Central memory CD8-positive, alpha-beta T cell (primary cell): ENCODE data around the gene LTB4R.

Experiments used
- ATAC-seq: fragments of 150-1000 bp; cut with Tn5 transposase; replicated peaks from 2 replicates; pipeline ENCODE4 v1.10.0; 2022; ENCODE audit warnings: mild to moderate bottlenecking, moderate FRiP score, moderate number of reproducible peaks; ENCODE audit not compliant: poor library complexity, severe bottlenecking; ENCODE audit errors: extremely low read depth
- DNase-seq, 2 donors: peaks; one replicate each; pipeline ENCODE4 v3.0.0; 2021; ENCODE audit warnings: low spot score in 2 of 2
- H3K27ac Mint-ChIP-seq: one replicate; pipeline ENCODE4 v1.8.0; 2022; ENCODE audit warnings: low read depth, mild to moderate bottlenecking, moderate library complexity, mixed read lengths
- H3K27me3 Mint-ChIP-seq: one replicate; pipeline ENCODE4 v1.8.0; 2022; ENCODE audit warnings: mixed read lengths
- H3K36me3 Mint-ChIP-seq: one replicate; pipeline ENCODE4 v1.8.0; 2022; ENCODE audit warnings: mild to moderate bottlenecking, moderate library complexity, mixed read lengths; ENCODE audit not compliant: insufficient read depth
- H3K4me1 Mint-ChIP-seq: one replicate; pipeline ENCODE4 v1.8.0; 2022; ENCODE audit warnings: mixed read lengths
- H3K4me3 Mint-ChIP-seq: one replicate; pipeline ENCODE4 v1.8.0; 2022; ENCODE audit warnings: mild to moderate bottlenecking, moderate library complexity, mixed read lengths
- H3K9me3 Mint-ChIP-seq: one replicate; pipeline ENCODE4 v1.8.0; 2022; ENCODE audit warnings: mixed read lengths

LTB4R gene

DNA sequence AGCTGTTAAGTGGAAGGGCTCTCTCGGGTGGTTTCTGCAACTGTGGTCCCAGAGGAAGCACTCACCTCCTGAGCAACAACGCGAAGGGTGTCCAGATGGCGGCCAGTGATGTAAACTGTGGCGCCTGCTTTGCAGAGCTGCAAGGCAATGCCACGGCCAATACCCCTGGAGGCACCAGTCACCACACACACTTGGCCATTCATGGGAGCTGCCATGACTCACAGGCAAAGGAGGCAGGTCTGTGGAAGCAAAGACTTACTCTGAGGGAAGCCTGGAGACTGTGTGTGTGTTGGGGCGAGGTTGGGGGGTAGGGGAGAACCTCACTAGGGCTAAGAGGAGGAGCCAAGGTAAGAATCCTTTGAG, 12.4 kb upstream of the LTB4R start:
- H3K4me3 Mint-ChIP-seq, result peak overlapping the region; percentile 90
- H3K9me3 Mint-ChIP-seq, result no peaks in the 10 kb centered on the region
- H3K27me3 Mint-ChIP-seq, result no peaks in the 10 kb centered on the region
- no peak for DNase-seq
- peaks cover 41% of the 10 kb centered on the region for H3K36me3 Mint-ChIP-seq
- no peak for ATAC-seq
- peak overlapping the region; percentile 92 for H3K27ac Mint-ChIP-seq
- peaks cover 41% of the 10 kb centered on the region for H3K4me1 Mint-ChIP-seq

GRCh38 chr14:24299255-24300191, 11.8 kb upstream of the LTB4R start, which contains the start of the genes DHRS1 and NOP9:
TSS of gene DHRS1 (minus strand) at chr14:24299780. CDS start at chr14:24299106, 674 bp downstream.
TSS of gene NOP9 (plus strand) at chr14:24299850. CDS start at chr14:24299955, 105 bp downstream.
- ATAC-seq (peak; percentile 82), DNase-seq (peak; percentile 90 to 92)
- H3K27ac Mint-ChIP-seq, result peak within 1 kb of the TSS; percentile 92
- H3K4me1 Mint-ChIP-seq, result peaks cover 41% of the 10 kb centered on the region
- peaks cover 45% of the 10 kb centered on the region for H3K36me3 Mint-ChIP-seq
- H3K4me3 Mint-ChIP-seq, result peak within 1 kb of the TSS; percentile 90
- no peaks in the 10 kb centered on the region for H3K9me3 Mint-ChIP-seq
- no peaks in the 10 kb centered on the region for H3K27me3 Mint-ChIP-seq

DNA sequence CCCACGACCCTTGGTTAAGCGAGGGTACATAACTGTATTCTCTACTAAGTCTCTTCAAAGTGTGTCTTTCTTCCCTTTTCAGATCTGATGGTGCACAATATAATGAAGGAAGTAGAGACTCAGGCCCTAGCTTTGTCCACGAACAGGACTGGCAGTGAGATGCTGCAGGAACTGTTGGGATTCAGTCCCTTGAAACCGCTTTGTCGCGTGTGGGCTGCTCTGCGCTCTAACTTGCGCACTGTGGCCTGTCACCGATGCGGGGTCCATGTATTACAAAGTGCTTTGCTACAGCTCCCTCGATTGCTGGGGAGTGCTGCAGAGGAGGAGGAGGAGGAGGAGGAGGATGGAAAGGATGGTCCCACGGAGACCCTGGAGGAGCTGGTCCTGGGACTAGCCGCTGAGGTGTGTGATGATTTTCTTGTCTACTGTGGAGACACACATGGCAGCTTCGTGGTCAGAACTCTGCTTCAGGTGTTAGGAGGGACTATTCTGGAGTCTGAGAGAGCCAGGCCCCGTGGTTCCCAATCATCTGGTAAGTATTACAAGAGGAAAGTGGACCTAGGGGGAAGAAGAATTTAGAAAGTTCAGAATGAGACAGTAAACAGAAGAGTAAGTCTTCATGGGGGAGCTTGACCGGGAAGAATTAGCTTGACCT, 10.8 kb upstream of the LTB4R start:
- Mint-ChIP-seq H3K4me3 (peak overlapping the region; percentile 90), H3K27ac (peak overlapping the region; percentile 92), H3K27me3 (no peaks in the 10 kb centered on the region), H3K36me3 (peaks cover 50% of the 10 kb centered on the region), H3K9me3 (no peaks in the 10 kb centered on the region), H3K4me1 (peaks cover 50% of the 10 kb centered on the region)
- no peak for DNase-seq
- no peak for ATAC-seq

GRCh38 chr14:24304019-24304387, 7.3 kb upstream of the LTB4R start:
- H3K27ac Mint-ChIP-seq, result no peak overlapping the region
- no peaks in the 10 kb centered on the region for H3K9me3 Mint-ChIP-seq
- DNase-seq, result no peak
- no peak overlapping the region for H3K4me3 Mint-ChIP-seq
- ATAC-seq, result no peak
- peaks cover 45% of the 10 kb centered on the region for H3K4me1 Mint-ChIP-seq
- peaks cover 52% of the 10 kb centered on the region for H3K36me3 Mint-ChIP-seq
- H3K27me3 Mint-ChIP-seq, result no peaks in the 10 kb centered on the region

DNA sequence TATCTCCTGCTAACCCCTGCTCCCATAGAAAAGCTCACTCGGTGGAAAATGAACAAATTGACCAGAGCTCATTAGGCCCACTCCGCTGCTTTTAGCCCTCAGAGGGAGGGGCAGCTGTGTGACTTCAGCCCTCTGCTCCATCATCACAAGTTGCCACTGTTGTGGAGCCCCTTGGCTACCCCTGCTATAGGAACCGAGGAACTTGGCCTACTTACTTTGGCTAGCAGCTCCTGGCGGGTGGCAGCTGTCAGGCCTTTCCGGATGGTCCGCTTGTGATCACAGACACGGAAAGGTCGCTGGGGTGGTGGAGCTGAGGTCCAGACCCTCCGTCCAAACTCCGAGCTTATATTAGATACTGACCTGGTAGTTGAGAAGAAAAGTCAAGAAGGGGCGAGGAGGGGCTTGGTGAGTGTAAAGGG, 4.1 kb upstream of the LTB4R start:
- ATAC-seq, result no peak
- Mint-ChIP-seq H3K27ac (no peak overlapping the region), H3K36me3 (peaks cover 40% of the 10 kb centered on the region), H3K27me3 (no peaks in the 10 kb centered on the region), H3K4me3 (no peak overlapping the region), H3K9me3 (no peaks in the 10 kb centered on the region), H3K4me1 (peaks cover 50% of the 10 kb centered on the region)
- no peak for DNase-seq

DNA sequence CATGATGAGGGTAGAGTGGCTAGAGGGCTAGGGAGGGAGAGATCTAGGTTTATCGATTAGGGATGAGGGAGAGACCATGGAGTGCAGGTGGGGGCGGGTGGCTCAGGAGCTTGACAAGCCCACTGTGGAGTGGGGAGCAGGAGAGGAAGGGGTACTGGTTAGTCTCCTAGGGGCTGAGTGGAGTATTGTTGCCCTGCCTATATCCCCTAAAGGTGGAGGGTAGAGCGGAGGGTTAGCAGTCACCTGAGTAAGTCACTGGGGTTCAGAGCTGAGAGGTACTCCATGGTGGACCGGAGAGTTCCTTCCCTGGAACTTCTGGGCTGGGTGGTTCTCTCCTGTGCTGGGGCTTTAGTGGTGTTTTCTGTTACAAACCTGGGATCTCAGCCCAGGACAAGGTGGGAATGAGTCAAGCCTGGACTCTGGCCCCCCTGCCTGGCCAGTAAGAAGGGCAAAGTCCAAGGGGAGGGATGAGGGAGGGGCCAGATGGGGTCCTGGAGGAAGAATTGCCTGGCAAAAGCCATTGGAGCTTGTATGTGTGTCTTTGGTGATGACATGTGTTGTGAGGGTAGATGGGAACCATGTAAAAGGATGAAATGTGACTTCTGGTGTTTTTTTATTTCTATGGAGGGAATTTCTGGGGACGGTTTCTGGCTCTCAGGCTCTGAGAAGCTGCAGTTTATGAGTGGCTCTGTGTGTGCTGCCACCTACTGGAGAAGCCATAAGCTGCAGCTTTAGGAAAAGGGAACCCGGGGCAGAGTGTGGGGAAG, 3.5 kb upstream of the LTB4R start, which contains the start of gene CIDEB:
CIDEB (minus strand) TSS at position 403 of the 767 bp plus-strand sequence; CDS start at position 284, 119 bp downstream.
- Mint-ChIP-seq H3K4me1 (peaks cover 56% of the 10 kb centered on the region), H3K27me3 (no peaks in the 10 kb centered on the region), H3K27ac (peak within 1 kb of the TSS; percentile 24), H3K36me3 (peaks cover 39% of the 10 kb centered on the region), H3K4me3 (no peak within 1 kb of the TSS), H3K9me3 (no peaks in the 10 kb centered on the region)
- peak; percentile 33 to 40 for DNase-seq
- ATAC-seq, result no peak

DNA sequence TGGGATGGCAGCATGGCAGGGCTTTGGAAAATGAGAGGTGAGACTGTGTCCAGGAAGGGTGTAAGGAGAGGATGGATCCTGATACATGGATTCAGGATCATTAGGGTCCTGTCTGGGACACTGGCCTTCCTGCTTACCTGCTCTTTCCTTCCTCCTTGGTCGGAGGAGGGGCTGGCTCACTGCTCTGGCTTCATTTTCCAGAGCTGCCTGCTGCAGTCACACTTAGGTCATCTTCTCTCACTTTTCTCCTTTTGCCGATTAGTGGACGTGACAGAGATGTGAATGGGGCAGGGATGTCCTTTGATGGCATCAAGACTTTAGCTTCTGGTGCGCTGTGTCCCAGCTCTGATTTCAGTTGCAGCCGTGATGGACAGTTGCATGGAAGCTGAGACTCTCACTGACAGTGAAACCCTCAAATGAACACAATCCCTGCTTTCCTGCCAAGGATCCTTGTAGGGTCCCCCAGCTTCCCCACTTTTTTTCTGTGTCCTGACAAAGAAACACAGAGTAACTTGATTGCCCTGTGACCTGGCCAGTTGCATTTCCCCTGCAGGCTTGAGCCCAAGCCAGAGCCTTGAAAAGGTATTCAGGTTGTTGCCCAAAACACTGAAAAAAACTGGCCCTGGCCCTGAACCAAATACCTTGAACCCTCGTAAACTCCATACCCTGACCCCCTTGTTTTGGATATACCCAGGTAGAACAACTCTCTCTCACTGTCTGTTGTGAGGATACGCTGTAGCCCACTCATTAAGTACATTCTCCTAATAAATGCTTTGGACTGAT, 2.8 kb upstream of the LTB4R start:
- no peaks in the 10 kb centered on the region for H3K9me3 Mint-ChIP-seq
- H3K36me3 Mint-ChIP-seq, result peaks cover 33% of the 10 kb centered on the region
- H3K27ac Mint-ChIP-seq, result peak overlapping the region; percentile 90
- ATAC-seq (no peak), DNase-seq (no peak)
- H3K27me3 Mint-ChIP-seq, result no peaks in the 10 kb centered on the region
- no peak overlapping the region for H3K4me3 Mint-ChIP-seq
- peaks cover 63% of the 10 kb centered on the region for H3K4me1 Mint-ChIP-seq

DNA sequence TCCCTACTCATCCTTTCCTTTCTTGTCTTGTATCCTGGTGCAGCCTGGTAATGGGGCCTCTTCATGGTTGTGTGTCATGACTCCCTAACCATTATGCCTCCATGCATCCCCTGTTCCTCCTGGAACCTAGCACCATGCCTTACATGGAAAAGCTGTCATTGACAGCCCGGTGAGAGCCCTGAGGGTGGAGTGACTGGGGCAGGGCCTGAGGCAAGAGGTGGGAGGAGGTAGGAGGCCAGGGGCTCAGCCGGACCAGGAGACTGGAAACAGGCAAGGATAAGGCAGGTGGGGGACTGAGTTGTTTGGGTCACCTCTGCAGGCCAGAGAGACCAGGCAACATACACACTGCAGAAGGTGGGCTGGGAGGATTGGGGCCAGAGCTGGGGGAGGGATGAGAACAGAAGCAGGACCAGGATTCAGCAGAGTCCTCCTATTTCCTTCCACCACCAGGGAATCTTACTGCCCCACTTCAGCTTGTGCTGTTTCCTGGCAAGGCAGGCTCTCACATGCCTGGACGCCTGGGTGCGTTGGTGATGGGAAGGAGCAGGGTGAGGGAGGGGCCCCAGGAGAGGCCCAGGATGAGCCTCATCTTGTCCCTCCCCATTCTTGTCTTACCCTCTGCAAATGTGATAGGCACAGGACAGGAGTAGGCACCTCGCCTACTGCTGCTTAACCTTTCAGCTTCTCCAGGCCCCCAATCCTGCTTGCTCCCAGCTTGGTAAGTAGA, 1.6 kb upstream of the LTB4R start, which contains the start of gene LTB4R2:
LTB4R2 (plus strand) TSS at position 603 of the 727 bp plus-strand sequence. CDS start 525 bp downstream, outside the sequence.
- DNase-seq (no peak), ATAC-seq (no peak)
- Mint-ChIP-seq H3K27me3 (no peaks in the 10 kb centered on the region), H3K36me3 (peaks cover 27% of the 10 kb centered on the region), H3K4me3 (peak within 1 kb of the TSS; percentile 76), H3K27ac (peak within 1 kb of the TSS; percentile 90), H3K4me1 (peaks cover 74% of the 10 kb centered on the region), H3K9me3 (no peaks in the 10 kb centered on the region)

GRCh38 chr14:24310265-24310645, 1.0 kb upstream of the LTB4R start:
- DNase-seq, result no peak
- no peak for ATAC-seq
- Mint-ChIP-seq H3K27me3 (no peaks in the 10 kb centered on the region), H3K4me3 (peak overlapping the region; percentile 76), H3K9me3 (no peaks in the 10 kb centered on the region), H3K36me3 (peaks cover 21% of the 10 kb centered on the region), H3K27ac (peak overlapping the region; percentile 90), H3K4me1 (peaks cover 74% of the 10 kb centered on the region)

- Mint-ChIP-seq H3K27me3 (no peaks in the 10 kb centered on the region), H3K27ac (peak overlapping the region; percentile 90), H3K36me3 (peaks cover 15% of the 10 kb centered on the region), H3K9me3 (no peaks in the 10 kb centered on the region), H3K4me1 (peaks cover 76% of the 10 kb centered on the region), H3K4me3 (peak overlapping the region; percentile 76)
- no peak for DNase-seq
- ATAC-seq, result no peak
These were observed 724 bp downstream of the LTB4R start for GRCh38 chr14:24311837-24312615.
